HepG2 (cell line): Measurements from ENCODE around the gene NUAK2. TPM values are rescaled to one million over a fixed set of nuclear protein-coding genes. Genes with fewer than 3 reads are reported as not detected.

Source experiments
- ATAC-seq: fragments of 200-7000 bp; cut with Tn5 transposase; 3 replicates; pipeline ENCODE4 v1.9.1; 2020; ENCODE audit warnings: mild to moderate bottlenecking, moderate library complexity
- BruUV-seq: library from RNA; stranded (reverse); fragments of 400-500 nt; replicated peaks from 2 replicates; lab custom pipeline; 2021; lab: Mats Ljungman, UMichigan
- CTCF ChIA-PET: fragments of 300-600 bp; formaldehyde crosslinking; extraction: SDS; loops from one replicate; lab custom pipeline; 2021; ENCODE audit warnings: low total read pairs, inconsistent platforms, low intra/inter-chr PET ratio; lab: Yijun Ruan, JAX
- POLR2A ChIA-PET: fragments of 350-600 bp; sonication (Branson Sonifier 250); formaldehyde crosslinking; loops from one replicate; lab custom pipeline; 2020; ENCODE audit warnings: antibody characterized with exemption, inconsistent platforms; lab: Yijun Ruan, JAX
- DNase-seq: peaks from one replicate; pipeline ENCODE4 v3.0.0-alpha.2; 2015; ENCODE audit warnings: low spot score
- FAIRE-seq: peaks from 3 replicates; lab custom pipeline; 2011; peaks lifted over from hg19 to GRCh38; lab: Jason Lieb, UNC
- H2AFZ ChIP-seq: one replicate; pipeline ENCODE4 v1.6.1; 2011; ENCODE audit warnings: low read length, inconsistent platforms
- H3K27ac ChIP-seq: fragments of 300-600 bp; 3 replicates; pipeline ENCODE4 v1.8.0; 2011; ENCODE audit warnings: mixed run types, mild to moderate bottlenecking, mixed read lengths, low read length, inconsistent platforms; ENCODE audit not compliant: insufficient read depth; ENCODE audit errors: extremely low read length
- H3K27me3 ChIP-seq, 2 experiments: fragments of 200-600 bp in 1 of 2; 2 replicates in 1 of 2; 3 replicates in 1 of 2; pipeline versions ENCODE4 v1.6.0 to v1.8.0; 2011; ENCODE audit warnings: low read length in 2 of 2, mild to moderate bottlenecking in 2 of 2, moderate library complexity in 2 of 2, inconsistent platforms in 1 of 2; ENCODE audit not compliant: insufficient read depth in 2 of 2, control insufficient read depth in 1 of 2
- H3K36me3 ChIP-seq, 2 experiments: fragments of 200-600 bp in 1 of 2; replicated peaks in 1 of 2; 2 replicates in 1 of 2; 3 replicates in 1 of 2; pipeline versions ENCODE4 v1.5.1 to v1.8.0; 2011; ENCODE audit warnings: low read length in 2 of 2, inconsistent platforms in 1 of 2; ENCODE audit not compliant: insufficient read depth in 2 of 2, control insufficient read depth in 1 of 2
- H3K4me1 ChIP-seq: 2 replicates; pipeline ENCODE4 v1.5.1; 2012; ENCODE audit warnings: low read length, inconsistent platforms; ENCODE audit not compliant: insufficient read depth
- H3K4me2 ChIP-seq: 2 replicates; pipeline ENCODE4 v1.6.0; 2011; ENCODE audit warnings: low read depth, low read length, inconsistent platforms
- H3K4me3 ChIP-seq, 3 experiments: fragments of 200-600 bp in 1 of 3; sonication (generic), shearing (Covaris generic) in 1 of 3; replicated peaks in 1 of 3; 2 replicates each; pipeline ENCODE4 v1.5.1; 2011 to 2016; ENCODE audit warnings: low read length in 3 of 3, inconsistent platforms in 2 of 3, low read depth in 2 of 3, mild to moderate bottlenecking in 2 of 3, control low read depth in 1 of 3, mixed read lengths in 1 of 3; ENCODE audit not compliant: insufficient read depth in 1 of 3
- H3K79me2 ChIP-seq: one replicate; pipeline ENCODE4 v1.6.1; 2011; ENCODE audit warnings: low read length, inconsistent platforms; ENCODE audit not compliant: insufficient read depth
- H3K9ac ChIP-seq: 2 replicates; pipeline ENCODE4 v1.6.0; 2011; ENCODE audit warnings: mild to moderate bottlenecking, low read depth, low read length, inconsistent platforms; ENCODE audit not compliant: insufficient read depth
- H3K9me3 ChIP-seq: 2 replicates; pipeline ENCODE4 v1.5.1; 2012; ENCODE audit warnings: mild to moderate bottlenecking, low read length
- H4K20me1 ChIP-seq: 2 replicates; pipeline ENCODE4 v1.6.0; 2011; ENCODE audit warnings: inconsistent platforms, mild to moderate bottlenecking, low read length, moderate library complexity; ENCODE audit not compliant: insufficient read depth
- ATF3 ChIP-seq: sonication (generic); formaldehyde crosslinking; IDR thresholded peaks from 2 replicates; pipeline ENCODE4 v1.4.0; 2020; ENCODE audit warnings: missing genetic modification reagents
- KLF16 ChIP-seq, 2 experiments: sonication (generic) in 1 of 2; formaldehyde crosslinking in 1 of 2; IDR thresholded peaks; 2 replicates each; pipeline versions ENCODE4 v1.6.1 to v1.8.0; 2016 to 2023; ENCODE audit warnings: missing genetic modification reagents in 2 of 2, missing compliant biosample characterization in 1 of 2
- ONECUT2 ChIP-seq: sonication (generic); formaldehyde crosslinking; IDR thresholded peaks from 2 replicates; pipeline ENCODE4 v1.4.0; 2020; ENCODE audit warnings: missing genetic modification reagents
- SRF ChIP-seq: IDR thresholded peaks from 2 replicates; pipeline ENCODE4 v1.6.1; 2011; ENCODE audit warnings: mild to moderate bottlenecking, low read depth, low read length, moderate library complexity
- ZNF260 ChIP-seq: sonication (generic); formaldehyde crosslinking; IDR thresholded peaks from 2 replicates; pipeline ENCODE4 v1.4.0; 2020; ENCODE audit warnings: missing genetic modification reagents, low read depth, mild to moderate bottlenecking, borderline replicate concordance
- ZNF407 ChIP-seq: sonication (generic); formaldehyde crosslinking; IDR thresholded peaks from one replicate; pipeline ENCODE4 v1.5.1; 2020; ENCODE audit warnings: mild to moderate bottlenecking, missing genetic modification reagents; ENCODE audit errors: not compliant biosample characterization
- ZNF709 ChIP-seq: sonication (generic); formaldehyde crosslinking; IDR thresholded peaks from 2 replicates; pipeline ENCODE4 v1.5.0; 2020; ENCODE audit warnings: mild to moderate bottlenecking, missing genetic modification reagents
- WGBS: methylation state at CpG from one replicate; pipeline ENCODE4 v1.1.6; 2017; ENCODE audit warnings: low lambda C conversion rate; 5-methylcytosine and 5-hydroxymethylcytosine counted together
- in situ Hi-C: cut with HindIII; loops from 2 replicates; pipeline ENCODE4 v1.10.0; 2017; ENCODE audit warnings: low pct_unique_long_range_greater_than_20kb; ENCODE audit not compliant: extremely low pct_ligation_motif_present
- intact Hi-C: fragments of 100-400 bp; cut with micrococcal nuclease; formaldehyde crosslinking; loops from one replicate; pipeline ENCODE4 v1.10.0; 2022; ENCODE audit not compliant: unreplicated experiment
- polyA plus RNA-seq, 8 experiments: library from polyadenylated mRNA; depleted of rRNA in 3 of 8; stranded (reverse) in 7 of 8; unstranded in 1 of 8; fragments of >200 nt; fragmentation: Illumina TruSeq in 4 of 8; extraction: Trizol in 4 of 8; gene quantifications; 2 replicates each; pipeline versions ENCODE4 v1.2.1 to v1.2.3, GENCODE V29; 2011 to 2016; ENCODE audit warnings: low read depth in 4 of 8, missing spikeins in 1 of 8, mixed read lengths in 1 of 8; ENCODE audit not compliant: insufficient read depth in 1 of 8
- total RNA-seq, 5 experiments: library from RNA; depleted of rRNA; stranded (reverse); fragments of >200 nt; fragmentation: Illumina TruSeq; extraction: Trizol; gene quantifications; 2 replicates each; pipeline ENCODE4 v1.2.3, GENCODE V29; 2016; ENCODE audit warnings: low read depth in 1 of 5
- TF ChIP-seq, protein P1 (sequence below): sonication (generic); formaldehyde crosslinking; IDR thresholded peaks from 2 replicates; pipeline ENCODE4 v1.9.0; 2022; ENCODE audit warnings: missing genetic modification reagents, mild to moderate bottlenecking, borderline replicate concordance

The NUAK2 gene
- total and polyA plus RNA-seq, 2 of the 13 experiments (the other 11 are each of a cell fraction or from before 2014, with no cell fraction given), result 0.75 to 1.1 TPM

GRCh38 chr1:205369701-205370123 is 48.2 kb upstream of the NUAK2 start:
- BruUV-seq, result no TSS peak
- Histone ChIP-seq H3K27me3 (peaks cover 1 to 27% of the 10 kb centered on the region in 2 experiments; a peak in 3 of 5 replicates), H3K4me2 (no peak overlapping the region), H3K27ac (no peak overlapping the region), H3K9ac (no peak overlapping the region), H2AFZ (no peak overlapping the region), H3K4me3 (no peak overlapping the region), H4K20me1 (no peaks in the 10 kb centered on the region), H3K36me3 (no peaks in the 10 kb centered on the region), H3K9me3 (no peaks in the 10 kb centered on the region), H3K79me2 (no peaks in the 10 kb centered on the region), H3K4me1 (0 out of 2 replicates have a peak, but pooled peaks cover 8% of the 10 kb centered on the region)
- ChIA-PET CTCF (no interaction called here), POLR2A (no interaction called here)
- ATAC-seq (no peak), FAIRE-seq (no peak), DNase-seq (no peak)
- in situ Hi-C loops (no loop called here), intact Hi-C loops (no loop called here)
- TF ChIP-seq KLF16 (CRISPR knock-in tag; IDR thresholded peaks at IDR 0.05) (no peak), ATF3 (no peak)
- WGBS, result 39% methylated on average over 3 of the region's 3 CpGs

- H3K9ac ChIP-seq, result no peak overlapping the region
- POLR2A ChIA-PET, result no interaction called here
- no peak overlapping the region for H3K4me3 ChIP-seq
- H3K27me3 ChIP-seq, result peaks cover 1 to 22% of the 10 kb centered on the region in 2 experiments; a peak in 3 of 5 replicates
- H2AFZ ChIP-seq, result no peak overlapping the region
- 63% methylated on average over 6 of the region's 6 CpGs for WGBS
- H3K4me2 ChIP-seq, result no peak overlapping the region
- no peak overlapping the region for H3K27ac ChIP-seq
- no peaks in the 10 kb centered on the region for H3K79me2 ChIP-seq
- intact Hi-C loops, result no loop called here
- CTCF ChIA-PET, result no interaction called here
- FAIRE-seq (no peak), DNase-seq (no peak), ATAC-seq (no peak)
- no peaks in the 10 kb centered on the region for H3K36me3 ChIP-seq
- no peaks in the 10 kb centered on the region for H3K9me3 ChIP-seq
- in situ Hi-C loops, result no loop called here
- H3K4me1 ChIP-seq, result 0 out of 2 replicates have a peak, but pooled peaks cover 8% of the 10 kb centered on the region
- H4K20me1 ChIP-seq, result no peaks in the 10 kb centered on the region
- BruUV-seq, result no TSS peak
- TF ChIP-seq SRF (no peak), ONECUT2 (CRISPR knock-in tag) (no peak), ZNF407 (CRISPR knock-in tag) (no peak), ZNF709 (CRISPR knock-in tag) (no peak), ZNF260 (CRISPR knock-in tag) (no peak)
- TF ChIP-seq, protein P1, sequence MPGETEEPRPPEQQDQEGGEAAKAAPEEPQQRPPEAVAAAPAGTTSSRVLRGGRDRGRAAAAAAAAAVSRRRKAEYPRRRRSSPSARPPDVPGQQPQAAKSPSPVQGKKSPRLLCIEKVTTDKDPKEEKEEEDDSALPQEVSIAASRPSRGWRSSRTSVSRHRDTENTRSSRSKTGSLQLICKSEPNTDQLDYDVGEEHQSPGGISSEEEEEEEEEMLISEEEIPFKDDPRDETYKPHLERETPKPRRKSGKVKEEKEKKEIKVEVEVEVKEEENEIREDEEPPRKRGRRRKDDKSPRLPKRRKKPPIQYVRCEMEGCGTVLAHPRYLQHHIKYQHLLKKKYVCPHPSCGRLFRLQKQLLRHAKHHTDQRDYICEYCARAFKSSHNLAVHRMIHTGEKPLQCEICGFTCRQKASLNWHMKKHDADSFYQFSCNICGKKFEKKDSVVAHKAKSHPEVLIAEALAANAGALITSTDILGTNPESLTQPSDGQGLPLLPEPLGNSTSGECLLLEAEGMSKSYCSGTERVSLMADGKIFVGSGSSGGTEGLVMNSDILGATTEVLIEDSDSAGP (CRISPR knock-in tag), result no peak
These were observed 46.9 kb upstream of the NUAK2 start for GRCh38 chr1:205368478-205368877.
